Measurements from ENCODE around the gene PSD2. TPM values are rescaled to one million over a fixed set of nuclear protein-coding genes. Genes with fewer than 3 reads are reported as not detected.

The PSD2 gene
- total RNA-seq, 4 donors from 2014 or later: 0.08 to 0.13 (median 0.10) TPM; not detected in 1

GRCh38 chr5:139839232-139839815, 43.7 kb downstream of the PSD2 start:
- no peaks in the 10 kb centered on the region for H3K4me1 ChIP-seq
- H3K36me3 ChIP-seq: no peaks in the 10 kb centered on the region
- TF ChIP-seq EP300 (IDR thresholded peaks at IDR 0.05) (no peak), POLR2AphosphoS5 (IDR thresholded peaks at IDR 0.05) (no peak), CTCF (IDR thresholded peaks at IDR 0.05) (no peak), POLR2A (IDR thresholded peaks at IDR 0.05) (no peak)
- no peaks in the 10 kb centered on the region for H3K27me3 ChIP-seq
- no peak overlapping the region for H3K4me3 ChIP-seq
- H3K27ac ChIP-seq: no peak overlapping the region
- no peaks in the 10 kb centered on the region for H3K9me3 ChIP-seq
- 96% methylated on average over 16 of the region's 16 CpGs for WGBS
- no peak for DNase-seq (ENCODE audit: low spot score in 2 of 2)

GRCh38 chr5:139839918-139840317, 44.3 kb downstream of the PSD2 start:
- no peak for TF ChIP-seq CTCF (IDR thresholded peaks at IDR 0.05)
- TF ChIP-seq EP300 (IDR thresholded peaks at IDR 0.05): no peak
- TF ChIP-seq POLR2A (IDR thresholded peaks at IDR 0.05): no peak
- TF ChIP-seq POLR2AphosphoS5 (IDR thresholded peaks at IDR 0.05): no peak
- H3K27me3 ChIP-seq: no peaks in the 10 kb centered on the region
- H3K27ac ChIP-seq: no peak overlapping the region
- H3K9me3 ChIP-seq: no peaks in the 10 kb centered on the region
- H3K4me1 ChIP-seq: no peaks in the 10 kb centered on the region
- no peak overlapping the region for H3K4me3 ChIP-seq
- 95% methylated on average over 8 of the region's 8 CpGs for WGBS
- no peaks in the 10 kb centered on the region for H3K36me3 ChIP-seq
- DNase-seq (ENCODE audit: low spot score in 2 of 2): no peak

GRCh38 chr5:139841549-139841948, 45.9 kb downstream of the PSD2 start:
- no peaks in the 10 kb centered on the region for H3K27me3 ChIP-seq
- TF ChIP-seq POLR2A (IDR thresholded peaks at IDR 0.05) (no peak), CTCF (IDR thresholded peaks at IDR 0.05) (no peak), POLR2AphosphoS5 (IDR thresholded peaks at IDR 0.05) (no peak)
- H3K27ac ChIP-seq: no peak overlapping the region
- WGBS: 79% methylated on average over 4 of the region's 4 CpGs
- H3K4me1 ChIP-seq: no peaks in the 10 kb centered on the region
- H3K4me3 ChIP-seq: no peak overlapping the region
- no peaks in the 10 kb centered on the region for H3K9me3 ChIP-seq
- DNase-seq (ENCODE audit: low spot score in 2 of 2): no peak
- H3K36me3 ChIP-seq: no peaks in the 10 kb centered on the region

GRCh38 chr5:139842321-139842720, 46.7 kb downstream of the PSD2 start:
- Histone ChIP-seq H3K4me3 (no peak overlapping the region), H3K27me3 (no peaks in the 10 kb centered on the region), H3K27ac (no peak overlapping the region), H3K9me3 (no peaks in the 10 kb centered on the region), H3K4me1 (no peaks in the 10 kb centered on the region), H3K36me3 (no peaks in the 10 kb centered on the region)
- TF ChIP-seq POLR2A (IDR thresholded peaks at IDR 0.05) (no peak), CTCF (IDR thresholded peaks at IDR 0.05) (no peak), EP300 (IDR thresholded peaks at IDR 0.05) (no peak), POLR2AphosphoS5 (IDR thresholded peaks at IDR 0.05) (no peak)
- 89% methylated on average over 7 of the region's 7 CpGs for WGBS
- no peak for DNase-seq (ENCODE audit: low spot score in 2 of 2)

GRCh38 chr5:139843991-139844390, 48.4 kb downstream of the PSD2 start:
- H3K27me3 ChIP-seq: no peaks in the 10 kb centered on the region
- 62% methylated on average over 5 of the region's 5 CpGs for WGBS
- H3K27ac ChIP-seq: no peak overlapping the region
- H3K4me1 ChIP-seq: no peaks in the 10 kb centered on the region
- H3K36me3 ChIP-seq: no peaks in the 10 kb centered on the region
- no peaks in the 10 kb centered on the region for H3K9me3 ChIP-seq
- TF ChIP-seq POLR2A (IDR thresholded peaks at IDR 0.05) (no peak), CTCF (IDR thresholded peaks at IDR 0.05) (no peak), POLR2AphosphoS5 (IDR thresholded peaks at IDR 0.05) (no peak), EP300 (IDR thresholded peaks at IDR 0.05) (no peak)
- no peak overlapping the region for H3K4me3 ChIP-seq
- DNase-seq (ENCODE audit: low spot score in 2 of 2): no peak
